Hypothalamus (tissue), 51 donors: ENCODE data around the gene SPON1.
"Not testable (repeated sequence)": the region's sequence is repeated elsewhere in the genome, so short reads cannot be mapped to it uniquely, and the experiment has no call there.

ENCODE experiments used
- DNase-seq, 51 donors: peaks; one replicate each; lab custom pipeline; 2025; lab: John Stamatoyannopoulos, UW

The SPON1 gene

GRCh38 chr11:14173679-14174078, 211.2 kb downstream of the SPON1 start:
- DNase-seq, result not testable (repeated sequence)

GRCh38 chr11:14179116-14179820, 216.7 kb downstream of the SPON1 start:
- DNase-seq, result no peak

GRCh38 chr11:14181121-14181520, 218.6 kb downstream of the SPON1 start:
- DNase-seq, result no peak

- no peak for DNase-seq
Observed at GRCh38 chr11:14182833-14183364, 220.4 kb downstream of the SPON1 start.

GRCh38 chr11:14184028-14184940, 221.8 kb downstream of the SPON1 start:
- DNase-seq, result no peak

- DNase-seq, result no peak
Observed at GRCh38 chr11:14185461-14185860, 222.9 kb downstream of the SPON1 start.

GRCh38 chr11:14186046-14186775, 223.7 kb downstream of the SPON1 start:
- DNase-seq, result no peak

GRCh38 chr11:14189874-14190273, 227.4 kb downstream of the SPON1 start:
- DNase-seq, result peak in 9 of 51 donors; percentile 4 to 26 (median 17)

- DNase-seq, result no peak
Observed at GRCh38 chr11:14190992-14191778, 228.7 kb downstream of the SPON1 start.

GRCh38 chr11:14193644-14194043, 231.1 kb downstream of the SPON1 start:
- DNase-seq, result no peak

GRCh38 chr11:14202251-14203196, 240.0 kb downstream of the SPON1 start:
- DNase-seq, result peak in 5 of 51 donors; percentile 2 to 28 (median 20)

- no peak for DNase-seq
Observed at GRCh38 chr11:14203321-14203720, 240.8 kb downstream of the SPON1 start.

- DNase-seq, result peak in 1 of 51 donors; percentile 16
Observed at GRCh38 chr11:14212986-14213385, 250.5 kb downstream of the SPON1 start.

- DNase-seq, result no peak
Observed at GRCh38 chr11:14218728-14219127, 256.2 kb downstream of the SPON1 start.

GRCh38 chr11:14223636-14224288, 261.2 kb downstream of the SPON1 start:
- DNase-seq, result no peak

GRCh38 chr11:14224395-14224794, 261.9 kb downstream of the SPON1 start:
- no peak for DNase-seq

GRCh38 chr11:14225666-14226065, 263.1 kb downstream of the SPON1 start:
- no peak for DNase-seq

- no peak for DNase-seq
Observed at GRCh38 chr11:14228356-14228755, 265.8 kb downstream of the SPON1 start.
